Heart right ventricle (tissue), 16 donors: Measurements from ENCODE around the gene TMEM181. TPM values are rescaled to one million over a fixed set of nuclear protein-coding genes. Genes with fewer than 3 reads are reported as not detected.

Source experiments
- ATAC-seq, 8 donors: fragments of 200-7000 bp; cut with Tn5 transposase; one replicate each; pipeline ENCODE4 v1.9.1; 2020; ENCODE audit warnings: mild to moderate bottlenecking in 8 of 8, moderate library complexity in 8 of 8, moderate number of reproducible peaks in 1 of 8
- DNase-seq, 2 donors: peaks; one replicate each; pipeline ENCODE4 v3.0.0-alpha.2; 2020
- H3K27ac ChIP-seq, 10 donors: fragments of 200-600 bp; sonication (generic) in 2 of 10; one replicate each; pipeline versions ENCODE4 v1.5.0 to v1.8.0; 2020 to 2022; ENCODE audit warnings: mild to moderate bottlenecking in 3 of 10
- H3K27me3 ChIP-seq, 7 donors: fragments of 200-600 bp; one replicate each; pipeline ENCODE4 v1.8.0; 2021 to 2022; ENCODE audit warnings: mild to moderate bottlenecking in 2 of 7
- H3K36me3 ChIP-seq, 9 donors: fragments of 200-600 bp; sonication (generic) in 1 of 9; one replicate each; pipeline versions ENCODE4 v1.5.0 to v1.8.0; 2020 to 2022; ENCODE audit warnings: mild to moderate bottlenecking in 2 of 9
- H3K4me1 ChIP-seq, 9 donors: fragments of 200-600 bp; sonication (generic) in 1 of 9; one replicate each; pipeline versions ENCODE4 v1.5.0 to v1.8.0; 2020 to 2022; ENCODE audit warnings: mild to moderate bottlenecking in 4 of 9
- H3K4me3 ChIP-seq, 10 donors: fragments of 200-600 bp; sonication (generic) in 2 of 10; one replicate each; pipeline versions ENCODE4 v1.5.0 to v1.8.0; 2020 to 2022; ENCODE audit warnings: mild to moderate bottlenecking in 7 of 10, moderate library complexity in 2 of 10
- H3K9me3 ChIP-seq, 11 donors: fragments of 200-600 bp in 10 of 11; sonication (generic) in 2 of 11; one replicate each; pipeline versions ENCODE4 v1.5.0 to v1.8.0; 2013 to 2022; ENCODE audit warnings: mild to moderate bottlenecking in 2 of 11, control low read depth in 1 of 11, moderate library complexity in 1 of 11
- WGBS, 2 donors: extraction: QIAGEN DNeasy Blood & Tissue Kit; methylation state at CpG; one replicate each; pipeline ENCODE4 v1.1.7; 2013; ENCODE audit warnings: inconsistent platforms in 1 of 2; 5-methylcytosine and 5-hydroxymethylcytosine counted together
- intact Hi-C, 10 donors: fragments of 100-400 bp; cut with DNase I; formaldehyde crosslinking; loops; one replicate each; pipeline versions ENCODE4 v1.11.1 to v1.14.2; 2022
- polyA plus RNA-seq, 2 donors: library from polyadenylated mRNA; stranded (reverse); fragments of 200-250 nt; gene quantifications; one replicate each; pipeline ENCODE4 v1.2.3, GENCODE V29; 2013
- total RNA-seq, 10 donors: library from RNA; stranded (reverse); fragmentation: NEBNext Ultra II Directional in 3 of 10; extraction: Animal tissue kit (Norgen Biotek cat#: 25700) in 3 of 10; gene quantifications; one replicate each; pipeline versions ENCODE4 v1.2.1 to v1.2.4, GENCODE V29; 2021 to 2023
- TF ChIP-seq, protein P1 (sequence below), 9 donors: fragments of 200-600 bp; sonication (generic) in 2 of 9; IDR thresholded peaks; one replicate each; pipeline versions ENCODE4 v1.5.0 to v1.8.0; 2021 to 2022; ENCODE audit warnings: antibody characterized with exemption in 9 of 9, mild to moderate bottlenecking in 5 of 9, moderate library complexity in 1 of 9
- donor health status: Arrhythmogenic right ventricular cardiomyopathy.
- donor health status: ischemic (EF 13 %, LVEDD 7.1; RV severe dilation, severe dysfunction).
- donor health status: healthy with polysubstance abuse.
- donor health status: DM: no; HTN: yes; CAD: no.
- donor health status: DM: no; HTN: no; CAD: no.
- donor health status: ischemic (EF 25% LVEDD 6.9; RV normal size, moderate dysfunction).
- donor health status: ischemic (EF 25% LVEDD 5.7; RV mildly dilated, moderate dysfunction).
- donor health status: healthy.
- donor health status: DM: yes; HTN: yes; CAD: no.
- donor health status: Ischemic cardiomyopathy.
- donor health status: ischemic (EF 35%, LVEDD 5.7; RV mildly dilated, moderate dysfunction).
- donor health status: nonischemic (EF 11% LVEDD 7.7; RV severe dilation, severe dysfunction).
- donor health status: DM: yes; HTN: yes; CAD: no.
- donor health status: PGD.
- donor health status: ischemic (EF 29% LVEDD 5.4; RV normal size, mild dysfunction).
- donor health status: nonischemic (EF 23%, LVEDD 6.1; RV moderate dilation, normal function).

TMEM181 gene
- total and polyA plus RNA-seq, 12 donors: 5.9 to 13.4 (median 9.6) TPM

DNA sequence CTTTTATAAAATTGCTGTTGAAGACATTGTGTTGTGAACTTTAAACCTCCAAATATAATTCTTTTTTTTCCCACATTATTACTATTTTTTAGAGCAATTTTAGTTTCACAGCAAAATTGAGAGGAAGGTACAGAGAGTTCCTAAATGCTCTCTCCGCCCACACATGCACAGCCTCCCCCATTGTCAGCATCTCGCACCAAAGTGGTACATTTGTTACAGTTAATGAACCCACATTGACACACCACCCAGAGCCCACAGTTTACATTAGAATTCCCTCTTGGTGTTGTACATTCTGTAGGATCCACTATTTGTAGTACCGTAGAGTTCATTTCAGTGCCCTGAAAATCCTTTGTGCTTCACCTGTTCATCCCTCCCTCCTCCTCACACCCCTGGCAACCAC, 33.8 kb downstream of the TMEM181 start:
- no peaks in the 10 kb centered on the region for H3K27me3 ChIP-seq
- DNase-seq: no peak
- H3K36me3 ChIP-seq: peaks cover 0 to 100% (median 22%) of the 10 kb centered on the region in 9 donors
- intact Hi-C loops: no loop called here
- 93 to 99% methylated on average over 3 of the region's 3 CpGs for WGBS, 2 donors
- TF ChIP-seq, protein P1, sequence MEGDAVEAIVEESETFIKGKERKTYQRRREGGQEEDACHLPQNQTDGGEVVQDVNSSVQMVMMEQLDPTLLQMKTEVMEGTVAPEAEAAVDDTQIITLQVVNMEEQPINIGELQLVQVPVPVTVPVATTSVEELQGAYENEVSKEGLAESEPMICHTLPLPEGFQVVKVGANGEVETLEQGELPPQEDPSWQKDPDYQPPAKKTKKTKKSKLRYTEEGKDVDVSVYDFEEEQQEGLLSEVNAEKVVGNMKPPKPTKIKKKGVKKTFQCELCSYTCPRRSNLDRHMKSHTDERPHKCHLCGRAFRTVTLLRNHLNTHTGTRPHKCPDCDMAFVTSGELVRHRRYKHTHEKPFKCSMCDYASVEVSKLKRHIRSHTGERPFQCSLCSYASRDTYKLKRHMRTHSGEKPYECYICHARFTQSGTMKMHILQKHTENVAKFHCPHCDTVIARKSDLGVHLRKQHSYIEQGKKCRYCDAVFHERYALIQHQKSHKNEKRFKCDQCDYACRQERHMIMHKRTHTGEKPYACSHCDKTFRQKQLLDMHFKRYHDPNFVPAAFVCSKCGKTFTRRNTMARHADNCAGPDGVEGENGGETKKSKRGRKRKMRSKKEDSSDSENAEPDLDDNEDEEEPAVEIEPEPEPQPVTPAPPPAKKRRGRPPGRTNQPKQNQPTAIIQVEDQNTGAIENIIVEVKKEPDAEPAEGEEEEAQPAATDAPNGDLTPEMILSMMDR (IDR thresholded peaks at IDR 0.05): no peak
- no peaks in the 10 kb centered on the region for H3K4me1 ChIP-seq
- H3K27ac ChIP-seq: no peak overlapping the region
- H3K9me3 ChIP-seq: no peaks in the 10 kb centered on the region
- no peak for ATAC-seq
- H3K4me3 ChIP-seq: no peak overlapping the region

DNA sequence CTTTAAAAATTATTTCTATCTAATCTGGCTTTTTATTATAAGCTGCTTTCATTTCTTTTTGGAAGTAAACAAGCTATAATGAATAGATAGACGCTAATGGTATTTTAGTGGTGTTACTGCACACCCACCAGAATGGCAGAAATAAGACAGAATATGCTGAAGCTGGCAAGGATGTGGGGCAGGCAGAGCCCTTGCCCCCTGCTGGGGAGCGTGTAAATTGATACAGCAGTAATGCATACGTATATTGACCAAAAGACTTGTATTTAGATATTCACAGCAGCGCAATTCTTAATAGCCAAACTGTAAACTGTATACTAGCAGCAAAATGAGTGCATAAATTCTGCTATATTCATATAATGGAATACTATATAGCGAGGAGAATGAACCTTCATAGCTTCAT, 35.3 kb downstream of the TMEM181 start:
- no peaks in the 10 kb centered on the region for H3K9me3 ChIP-seq
- H3K27ac ChIP-seq: no peak overlapping the region
- intact Hi-C loops: no loop called here
- DNase-seq: no peak
- no peaks in the 10 kb centered on the region for H3K27me3 ChIP-seq
- TF ChIP-seq, protein P1 (IDR thresholded peaks at IDR 0.05): peak in 3 of 9 donors; percentile 5 to 32 (median 8)
- H3K4me3 ChIP-seq: no peak overlapping the region
- WGBS, 2 donors: 77 to 87% methylated on average over 5 of the region's 5 CpGs
- H3K36me3 ChIP-seq: peaks cover 0 to 100% (median 10%) of the 10 kb centered on the region in 9 donors
- no peak for ATAC-seq
- H3K4me1 ChIP-seq: no peaks in the 10 kb centered on the region

DNA sequence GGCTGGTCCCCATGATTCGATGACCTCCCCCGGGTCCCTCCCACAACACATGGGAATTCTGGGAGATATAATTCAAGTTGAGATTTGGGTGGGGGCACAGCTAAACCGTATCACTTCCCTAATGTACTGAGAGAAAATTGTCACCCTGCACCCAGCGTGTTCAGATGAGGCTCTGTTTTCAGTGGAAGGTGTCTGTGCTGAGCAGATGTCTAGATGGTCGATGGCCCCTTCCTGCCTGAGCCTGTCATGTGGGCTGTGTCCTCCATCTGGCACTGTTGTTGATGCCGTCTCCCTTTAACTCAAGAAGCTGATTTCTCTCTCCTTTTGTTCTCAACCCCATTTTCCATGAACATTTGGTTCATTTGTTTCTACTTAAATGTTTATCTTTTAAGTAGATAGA, 37.0 kb downstream of the TMEM181 start:
- DNase-seq (no peak), ATAC-seq (no peak)
- peaks cover 0 to 99% (median 6%) of the 10 kb centered on the region in 9 donors for H3K36me3 ChIP-seq
- no peak overlapping the region for H3K4me3 ChIP-seq
- intact Hi-C loops: no loop called here
- no peaks in the 10 kb centered on the region for H3K27me3 ChIP-seq
- no peaks in the 10 kb centered on the region for H3K9me3 ChIP-seq
- H3K27ac ChIP-seq: no peak overlapping the region
- WGBS, 2 donors: 61 to 76% methylated on average over 6 of the region's 6 CpGs
- TF ChIP-seq, protein P1 (IDR thresholded peaks at IDR 0.05): no peak
- no peaks in the 10 kb centered on the region for H3K4me1 ChIP-seq

DNA sequence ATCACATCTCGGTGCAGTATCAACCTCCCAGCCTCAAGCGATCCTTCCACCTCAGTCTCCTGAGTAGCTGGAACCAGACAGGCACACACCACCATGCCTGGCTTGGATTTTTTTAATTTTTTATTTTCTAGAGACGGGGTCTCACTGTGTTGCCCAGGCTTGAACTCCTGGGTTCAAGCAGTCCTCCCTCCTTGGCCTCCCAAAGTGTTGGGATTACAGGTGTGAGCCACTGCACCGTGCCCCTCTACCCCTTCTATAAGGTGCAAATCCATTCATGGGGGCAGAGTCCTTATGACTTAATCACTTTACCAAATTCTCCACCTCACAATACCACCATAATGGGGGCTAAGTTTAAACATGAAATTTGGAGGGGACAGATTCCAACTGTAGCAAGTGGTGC, 37.7 kb downstream of the TMEM181 start:
- no peak overlapping the region for H3K27ac ChIP-seq
- intact Hi-C loops: no loop called here
- TF ChIP-seq, protein P1 (IDR thresholded peaks at IDR 0.05): no peak
- DNase-seq (no peak), ATAC-seq (no peak)
- no peaks in the 10 kb centered on the region for H3K4me1 ChIP-seq
- 97 to 99% methylated on average over 4 of the region's 4 CpGs for WGBS, 2 donors
- peaks cover 0 to 99% (median 4%) of the 10 kb centered on the region in 9 donors for H3K36me3 ChIP-seq
- H3K4me3 ChIP-seq: no peak overlapping the region
- no peaks in the 10 kb centered on the region for H3K27me3 ChIP-seq
- no peaks in the 10 kb centered on the region for H3K9me3 ChIP-seq
